Measurements from ENCODE around the gene SLC6A12.
"Not testable (repeated sequence)": the region's sequence is repeated elsewhere in the genome, so short reads cannot be mapped to it uniquely, and the experiment has no call there.

The SLC6A12 gene

GRCh38 chr12:195951-196350 lies 18.0 kb downstream of the SLC6A12 start:
- no peak for DNase-seq

GRCh38 chr12:195156-195555 lies 18.8 kb downstream of the SLC6A12 start:
- DNase-seq: no peak

- no peak for DNase-seq
These were observed 19.7 kb downstream of the SLC6A12 start for GRCh38 chr12:194276-194675.

- DNase-seq: no peak
These were observed 20.7 kb downstream of the SLC6A12 start for GRCh38 chr12:193261-193660.

- no peak for DNase-seq
These were observed 22.4 kb downstream of the SLC6A12 start for GRCh38 chr12:191541-191940.

- no peak for DNase-seq
These were observed 23.1 kb downstream of the SLC6A12 start for GRCh38 chr12:190881-191280.

- DNase-seq: no peak
These were observed 24.4 kb downstream of the SLC6A12 start for GRCh38 chr12:189622-189962.

- peak; percentile 69 for DNase-seq
These were observed 24.9 kb downstream of the SLC6A12 start for GRCh38 chr12:188910-189621.

- DNase-seq: not testable (repeated sequence)
These were observed 25.7 kb downstream of the SLC6A12 start for GRCh38 chr12:187986-188909.

- DNase-seq: no peak
These were observed 27.8 kb downstream of the SLC6A12 start for GRCh38 chr12:186006-186625.

- no peak for DNase-seq
These were observed 28.4 kb downstream of the SLC6A12 start for GRCh38 chr12:185576-185955.

- DNase-seq: no peak
These were observed 29.0 kb downstream of the SLC6A12 start for GRCh38 chr12:184811-185575.

GRCh38 chr12:182381-182892 lies 31.5 kb downstream of the SLC6A12 start:
- no peak for DNase-seq

- DNase-seq: no peak
These were observed 32.0 kb downstream of the SLC6A12 start for GRCh38 chr12:181921-182320.

- no peak for DNase-seq
These were observed 33.5 kb downstream of the SLC6A12 start for GRCh38 chr12:180445-180844.

GRCh38 chr12:179885-180284 lies 34.1 kb downstream of the SLC6A12 start:
- DNase-seq: no peak

- DNase-seq: no peak
These were observed 34.6 kb downstream of the SLC6A12 start for GRCh38 chr12:179131-179884.

GRCh38 chr12:178829-179109 lies 35.2 kb downstream of the SLC6A12 start:
- no peak for DNase-seq

- no peak for DNase-seq
These were observed 35.8 kb downstream of the SLC6A12 start for GRCh38 chr12:177980-178828.

- no peak for DNase-seq
These were observed 36.5 kb downstream of the SLC6A12 start for GRCh38 chr12:177336-177979.

Data from right hindlimb (tissue), 1 donor.